ENCODE results near the gene HDAC4. TPM values are rescaled to one million over a fixed set of nuclear protein-coding genes. Genes with fewer than 3 reads are reported as not detected.

Gene HDAC4
- total RNA-seq, 1 experiment from 2014 or later = 47.6 TPM

GRCh38 chr2:239345251-239345650 lies 55.6 kb downstream of the HDAC4 start:
- Histone ChIP-seq H2AFZ (ENCODE audit: low read depth, low read length, poor library complexity, severe bottlenecking) (no peak overlapping the region), H3K9me2 (ENCODE audit: insufficient read depth) (no peaks in the 10 kb centered on the region), H3K9ac (ENCODE audit: low read length) (no peak overlapping the region), H3K27ac (ENCODE audit: low read depth, low read length) (no peak overlapping the region), H3K4me3 (replicated peaks in 1 of 2; ENCODE audit: low read depth in 1 of 2, low read length in 2 of 2) (no peak overlapping the region), H3K27me3 (ENCODE audit: insufficient read depth, low read length) (no peaks in the 10 kb centered on the region), H3K9me3 (ENCODE audit: control insufficient read depth in 1 of 2, insufficient read depth in 1 of 2, low read depth in 1 of 2, low read length in 2 of 2) (no peaks in the 10 kb centered on the region; a peak in 1 of 4 replicates), H3K36me3 (ENCODE audit: control insufficient read depth in 1 of 2, insufficient read depth in 2 of 2, low read length in 2 of 2) (no peaks in the 10 kb centered on the region), H4K20me1 (ENCODE audit: insufficient read depth) (no peaks in the 10 kb centered on the region), H3K4me2 (ENCODE audit: low read length) (no peak overlapping the region), H3K4me1 (ENCODE audit: control insufficient read depth in 1 of 2, insufficient read depth in 2 of 2, low read length in 2 of 2) (no peaks in the 10 kb centered on the region), H3K79me2 (ENCODE audit: insufficient read depth, low read length) (peaks cover 30% of the 10 kb centered on the region)
- no peak for DNase-seq (ENCODE audit: low read depth, low spot score)
- intact Hi-C loops (cut with micrococcal nuclease) = no loop called here
- TF ChIP-seq SIN3A (IDR thresholded peaks at IDR 0.05; ENCODE audit: low read depth) (no peak), SP1 (IDR thresholded peaks at IDR 0.05; ENCODE audit: low read depth) (no peak), POLR2AphosphoS5 (IDR thresholded peaks at IDR 0.05; ENCODE audit: low read depth, low read length) (no peak), ZFX (IDR thresholded peaks at IDR 0.05) (no peak), POLR2A (IDR thresholded peaks at IDR 0.05; ENCODE audit: borderline replicate concordance, extremely low read depth, insufficient read depth, insufficient read length) (no peak), TCF7L2 (IDR thresholded peaks at IDR 0.05; ENCODE audit: borderline replicate concordance, extremely low read depth, insufficient read depth, insufficient read length) (no peak), CBX3 (IDR thresholded peaks at IDR 0.05; ENCODE audit: low read depth) (no peak), MAX (IDR thresholded peaks at IDR 0.05) (no peak), EZH2phosphoT487 (IDR thresholded peaks at IDR 0.05; ENCODE audit: borderline replicate concordance) (no peak), EGR1 (IDR thresholded peaks at IDR 0.05; ENCODE audit: low read depth) (no peak), CEBPB (IDR thresholded peaks at IDR 0.05; ENCODE audit: low read depth) (no peak), SRF (IDR thresholded peaks at IDR 0.05; ENCODE audit: low read depth) (no peak)
- TF ChIP-seq, protein P1, sequence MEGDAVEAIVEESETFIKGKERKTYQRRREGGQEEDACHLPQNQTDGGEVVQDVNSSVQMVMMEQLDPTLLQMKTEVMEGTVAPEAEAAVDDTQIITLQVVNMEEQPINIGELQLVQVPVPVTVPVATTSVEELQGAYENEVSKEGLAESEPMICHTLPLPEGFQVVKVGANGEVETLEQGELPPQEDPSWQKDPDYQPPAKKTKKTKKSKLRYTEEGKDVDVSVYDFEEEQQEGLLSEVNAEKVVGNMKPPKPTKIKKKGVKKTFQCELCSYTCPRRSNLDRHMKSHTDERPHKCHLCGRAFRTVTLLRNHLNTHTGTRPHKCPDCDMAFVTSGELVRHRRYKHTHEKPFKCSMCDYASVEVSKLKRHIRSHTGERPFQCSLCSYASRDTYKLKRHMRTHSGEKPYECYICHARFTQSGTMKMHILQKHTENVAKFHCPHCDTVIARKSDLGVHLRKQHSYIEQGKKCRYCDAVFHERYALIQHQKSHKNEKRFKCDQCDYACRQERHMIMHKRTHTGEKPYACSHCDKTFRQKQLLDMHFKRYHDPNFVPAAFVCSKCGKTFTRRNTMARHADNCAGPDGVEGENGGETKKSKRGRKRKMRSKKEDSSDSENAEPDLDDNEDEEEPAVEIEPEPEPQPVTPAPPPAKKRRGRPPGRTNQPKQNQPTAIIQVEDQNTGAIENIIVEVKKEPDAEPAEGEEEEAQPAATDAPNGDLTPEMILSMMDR (IDR thresholded peaks at IDR 0.05 in 2 of 3, conservative IDR thresholded peaks at IDR 0.05 in 1 of 3; ENCODE audit: borderline replicate concordance in 1 of 3, insufficient read depth in 1 of 3, low read depth in 2 of 3, low read length in 2 of 3) = no peak
- TF ChIP-seq, protein P2, sequence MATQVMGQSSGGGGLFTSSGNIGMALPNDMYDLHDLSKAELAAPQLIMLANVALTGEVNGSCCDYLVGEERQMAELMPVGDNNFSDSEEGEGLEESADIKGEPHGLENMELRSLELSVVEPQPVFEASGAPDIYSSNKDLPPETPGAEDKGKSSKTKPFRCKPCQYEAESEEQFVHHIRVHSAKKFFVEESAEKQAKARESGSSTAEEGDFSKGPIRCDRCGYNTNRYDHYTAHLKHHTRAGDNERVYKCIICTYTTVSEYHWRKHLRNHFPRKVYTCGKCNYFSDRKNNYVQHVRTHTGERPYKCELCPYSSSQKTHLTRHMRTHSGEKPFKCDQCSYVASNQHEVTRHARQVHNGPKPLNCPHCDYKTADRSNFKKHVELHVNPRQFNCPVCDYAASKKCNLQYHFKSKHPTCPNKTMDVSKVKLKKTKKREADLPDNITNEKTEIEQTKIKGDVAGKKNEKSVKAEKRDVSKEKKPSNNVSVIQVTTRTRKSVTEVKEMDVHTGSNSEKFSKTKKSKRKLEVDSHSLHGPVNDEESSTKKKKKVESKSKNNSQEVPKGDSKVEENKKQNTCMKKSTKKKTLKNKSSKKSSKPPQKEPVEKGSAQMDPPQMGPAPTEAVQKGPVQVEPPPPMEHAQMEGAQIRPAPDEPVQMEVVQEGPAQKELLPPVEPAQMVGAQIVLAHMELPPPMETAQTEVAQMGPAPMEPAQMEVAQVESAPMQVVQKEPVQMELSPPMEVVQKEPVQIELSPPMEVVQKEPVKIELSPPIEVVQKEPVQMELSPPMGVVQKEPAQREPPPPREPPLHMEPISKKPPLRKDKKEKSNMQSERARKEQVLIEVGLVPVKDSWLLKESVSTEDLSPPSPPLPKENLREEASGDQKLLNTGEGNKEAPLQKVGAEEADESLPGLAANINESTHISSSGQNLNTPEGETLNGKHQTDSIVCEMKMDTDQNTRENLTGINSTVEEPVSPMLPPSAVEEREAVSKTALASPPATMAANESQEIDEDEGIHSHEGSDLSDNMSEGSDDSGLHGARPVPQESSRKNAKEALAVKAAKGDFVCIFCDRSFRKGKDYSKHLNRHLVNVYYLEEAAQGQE (IDR thresholded peaks at IDR 0.05; ENCODE audit: low read depth) = no peak
- ChIA-PET POLR2A (no interaction called here), CTCF (no interaction called here), RAD21 (ENCODE audit: low non-redundant PET in 1 of 2, low total read pairs in 2 of 2, uncharacterized antibody in 2 of 2, unreplicated experiment in 2 of 2) (no interaction called here)
- no TSS peak for BruUV-seq (replicated peaks)
- no peak for ATAC-seq
